B cell (primary cell): Measurements from ENCODE around the gene RDH5. TPM values are rescaled to one million over a fixed set of nuclear protein-coding genes. Genes with fewer than 3 reads are reported as not detected.

Source experiments
- ATAC-seq: fragments of 200-7000 bp; cut with Tn5 transposase; one replicate; pipeline ENCODE4 v1.10.0; 2021; ENCODE audit warnings: low read depth, mild to moderate bottlenecking, moderate number of reproducible peaks, moderate library complexity
- CTCF ChIA-PET: fragments of 350-600 bp; sonication (Branson Sonifier 250); formaldehyde crosslinking; loops from one replicate; lab custom pipeline; 2021; ENCODE audit warnings: antibody characterized with exemption, inconsistent platforms; lab: Charles Lee
- POLR2A ChIA-PET: fragments of 350-600 bp; sonication (Branson Sonifier 250); formaldehyde crosslinking; loops from one replicate; lab custom pipeline; 2021; ENCODE audit warnings: antibody characterized with exemption; lab: Charles Lee
- DNase-seq: peaks from one replicate; pipeline ENCODE4 v3.0.0; 2013
- H2AFZ ChIP-seq: 2 replicates; pipeline ENCODE4 v1.6.1; 2012; ENCODE audit warnings: mild to moderate bottlenecking, low read depth, low read length; ENCODE audit not compliant: insufficient read depth, poor library complexity, severe bottlenecking
- H3K27ac ChIP-seq, 2 donors: 1 replicate in 1 of 2; 2 replicates in 1 of 2; pipeline ENCODE4 v1.5.1; 2012 to 2013; ENCODE audit warnings: low read length in 2 of 2, mild to moderate bottlenecking in 2 of 2, moderate library complexity in 1 of 2
- H3K27me3 ChIP-seq, 4 experiments: fragments of 200-600 bp in 1 of 4; sonication (generic) in 1 of 4; replicated peaks in 1 of 4; 1 replicate in 2 of 4; 2 replicates in 2 of 4; pipeline versions ENCODE4 v1.6.1 to v1.7.0; 2013 to 2016; ENCODE audit warnings: low read length in 3 of 4, mild to moderate bottlenecking in 2 of 4, mixed read lengths in 1 of 4, moderate library complexity in 1 of 4; ENCODE audit not compliant: insufficient read depth in 4 of 4, control insufficient read depth in 3 of 4; ENCODE audit errors: control extremely low read depth in 1 of 4
- H3K36me3 ChIP-seq, 2 experiments: replicated peaks in 1 of 2; 1 replicate in 1 of 2; 2 replicates in 1 of 2; pipeline versions ENCODE4 v1.6.1 to v1.7.1; 2013; ENCODE audit warnings: low read length in 1 of 2; ENCODE audit not compliant: insufficient read depth in 2 of 2, control insufficient read depth in 1 of 2; ENCODE audit errors: control extremely low read depth in 1 of 2, extremely low read depth in 1 of 2
- H3K4me1 ChIP-seq, 2 donors: fragments of 200-600 bp in 1 of 2; sonication (generic) in 1 of 2; 1 replicate in 1 of 2; 2 replicates in 1 of 2; pipeline versions ENCODE4 v1.5.1 to v1.6.1; 2013 to 2017; ENCODE audit warnings: low read length in 2 of 2; ENCODE audit not compliant: control insufficient read depth in 2 of 2, insufficient read depth in 2 of 2
- H3K4me2 ChIP-seq: replicated peaks from 2 replicates; pipeline ENCODE3; 2012; ENCODE audit warnings: mild to moderate bottlenecking, low read depth, low read length; ENCODE audit not compliant: poor library complexity, severe bottlenecking
- H3K4me3 ChIP-seq, 5 experiments: fragments of 200-600 bp in 1 of 5; sonication (generic) in 1 of 5; 1 replicate in 3 of 5; 2 replicates in 2 of 5; pipeline versions ENCODE4 v1.5.1 to v1.7.0; 2011 to 2016; ENCODE audit warnings: low read length in 4 of 5, mild to moderate bottlenecking in 4 of 5, low read depth in 2 of 5, control low read depth in 1 of 5, moderate library complexity in 1 of 5; ENCODE audit not compliant: insufficient read depth in 1 of 5; ENCODE audit errors: control extremely low read depth in 1 of 5, extremely low read depth in 1 of 5
- H3K79me2 ChIP-seq: fragments of 200-600 bp; sonication (generic); one replicate; pipeline ENCODE4 v1.6.0; 2016; ENCODE audit warnings: low read length; ENCODE audit not compliant: control insufficient read depth, insufficient read depth
- H3K9ac ChIP-seq: fragments of 200-600 bp; sonication (generic); 2 replicates; pipeline ENCODE4 v1.6.1; 2017; ENCODE audit warnings: mild to moderate bottlenecking, low read length, moderate library complexity
- H3K9me3 ChIP-seq, 3 donors: one replicate each; pipeline versions ENCODE4 v1.6.1 to v1.7.1; 2013; ENCODE audit warnings: low read length in 2 of 3; ENCODE audit not compliant: control insufficient read depth in 2 of 3, insufficient read depth in 1 of 3; ENCODE audit errors: control extremely low read depth in 1 of 3
- H4K20me1 ChIP-seq: 2 replicates; pipeline ENCODE4 v1.6.0; 2012; ENCODE audit warnings: mild to moderate bottlenecking, low read length; ENCODE audit not compliant: insufficient read depth, control insufficient read depth, poor library complexity, severe bottlenecking
- H3K27ac Mint-ChIP-seq: one replicate; pipeline ENCODE4 v1.8.0; 2021; ENCODE audit warnings: mixed read lengths
- H3K27me3 Mint-ChIP-seq: one replicate; pipeline ENCODE4 v1.8.0; 2021; ENCODE audit warnings: mixed read lengths
- H3K4me1 Mint-ChIP-seq: one replicate; pipeline ENCODE4 v1.8.0; 2021; ENCODE audit warnings: mixed read lengths
- H3K4me3 Mint-ChIP-seq: one replicate; pipeline ENCODE4 v1.8.0; 2021; ENCODE audit warnings: mixed read lengths
- H3K9me3 Mint-ChIP-seq: one replicate; pipeline ENCODE4 v1.8.0; 2022; ENCODE audit warnings: mixed read lengths; ENCODE audit not compliant: insufficient read depth
- CTCF ChIP-seq: fragments of 200-600 bp; IDR thresholded peaks from one replicate; pipeline ENCODE4 v1.8.0; 2022; ENCODE audit warnings: antibody characterized with exemption, mild to moderate bottlenecking
- EZH2 ChIP-seq: IDR thresholded peaks from 2 replicates; pipeline ENCODE4 v1.6.1; 2012; ENCODE audit warnings: borderline replicate concordance, low read depth, mild to moderate bottlenecking, moderate library complexity, low read length; ENCODE audit not compliant: insufficient read depth, poor library complexity, severe bottlenecking
- WGBS: methylation state at CpG from one replicate; pipeline ENCODE4 v1.1.5; 2013; ENCODE audit warnings: missing lambda C conversion rate; ENCODE audit not compliant: insufficient coverage; 5-methylcytosine and 5-hydroxymethylcytosine counted together
- intact Hi-C: fragments of 100-400 bp; cut with micrococcal nuclease; formaldehyde crosslinking; loops from one replicate; pipeline ENCODE4 v1.10.0; 2022
- polyA plus RNA-seq: library from polyadenylated mRNA; depleted of rRNA; stranded (reverse); fragments of >200 nt; gene quantifications from 2 replicates; pipeline ENCODE4 v1.2.3, GENCODE V29; 2012
- total RNA-seq, 2 donors: library from RNA; stranded (reverse); fragments of 120-200 nt in 1 of 2; gene quantifications; 1 replicate in 1 of 2; 2 replicates in 1 of 2; pipeline versions ENCODE4 v1.2.3 to v1.2.4, GENCODE V29; 2013 to 2022

RDH5 gene
- total and polyA plus RNA-seq, 2 donors (not counting 1 experiment from before 2014, with no cell fraction given) = 32.6 to 37.8 TPM

- no peaks in the 10 kb centered on the region for H3K79me2 ChIP-seq
- no peak overlapping the region for H2AFZ ChIP-seq
- no peak for DNase-seq
- Mint-ChIP-seq H3K4me1 (peaks cover 24% of the 10 kb centered on the region), H3K27me3 (no peaks in the 10 kb centered on the region), H3K9me3 (no peaks in the 10 kb centered on the region), H3K27ac (no peak overlapping the region), H3K4me3 (no peak overlapping the region)
- H4K20me1 ChIP-seq = no peaks in the 10 kb centered on the region
- no peak overlapping the region for H3K4me3 ChIP-seq
- H3K27ac ChIP-seq = no peak overlapping the region
- no peaks in the 10 kb centered on the region for H3K9me3 ChIP-seq
- no peak overlapping the region for H3K4me2 ChIP-seq
- no peak for TF ChIP-seq EZH2
- TF ChIP-seq CTCF = no peak
- intact Hi-C loops = no loop called here
- H3K9ac ChIP-seq = no peak overlapping the region
- no peak for ATAC-seq
- ChIA-PET CTCF (interaction anchor here (8.1 kb wide), 1 partner anchor 12 kb away, joined by 147 read pairs; the partner anchor contains the start of genes BLOC1S1 and RDH5), POLR2A (no interaction called here)
- no peaks in the 10 kb centered on the region for H3K27me3 ChIP-seq
- H3K4me1 ChIP-seq = peaks cover 19 to 27% of the 10 kb centered on the region in 2 donors
- no peaks in the 10 kb centered on the region for H3K36me3 ChIP-seq
- WGBS = 94% methylated on average over 4 of the region's 4 CpGs
These were observed 12.1 kb downstream of the RDH5 start for GRCh38 chr12:55732288-55732687.

GRCh38 chr12:55733021-55733555 is 12.9 kb downstream of the RDH5 start:
- CTCF ChIA-PET = interaction anchor here (6.5 to 8.1 kb wide), 2 partner anchors 13 to 76 kb away, joined by 46 to 147 read pairs; partner anchors contain the start of genes BLOC1S1 and RDH5
- Histone ChIP-seq H3K79me2 (no peaks in the 10 kb centered on the region), H3K27me3 (no peaks in the 10 kb centered on the region), H4K20me1 (no peaks in the 10 kb centered on the region), H2AFZ (no peak overlapping the region), H3K27ac (no peak overlapping the region), H3K9me3 (no peaks in the 10 kb centered on the region), H3K36me3 (no peaks in the 10 kb centered on the region), H3K9ac (no peak overlapping the region), H3K4me3 (no peak overlapping the region), H3K4me2 (no peak overlapping the region), H3K4me1 (peaks cover 20 to 27% of the 10 kb centered on the region in 2 donors)
- TF ChIP-seq EZH2 = no peak
- TF ChIP-seq CTCF = no peak
- H3K4me1 Mint-ChIP-seq = peaks cover 24% of the 10 kb centered on the region
- ATAC-seq (no peak), DNase-seq (no peak)
- H3K4me3 Mint-ChIP-seq = no peak overlapping the region
- intact Hi-C loops = no loop called here
- H3K27ac Mint-ChIP-seq = no peak overlapping the region
- H3K9me3 Mint-ChIP-seq = no peaks in the 10 kb centered on the region
- POLR2A ChIA-PET = no interaction called here
- H3K27me3 Mint-ChIP-seq = no peaks in the 10 kb centered on the region
- WGBS = 82% methylated on average over 14 of the region's 14 CpGs
